ENCODE measurements around the gene PTAFR. TPM values are rescaled to one million over a fixed set of nuclear protein-coding genes. Genes with fewer than 3 reads are reported as not detected.
A peak's percentile ranks its signal among the peaks of the same experiment; 100 is the strongest.
"Not testable (repeated sequence)": the region's sequence is repeated elsewhere in the genome, so short reads cannot be mapped to it uniquely, and the experiment has no call there.

Gene PTAFR
- total RNA-seq, 6 experiments from 2014 or later, result 0.26 to 0.57 (median 0.43) TPM

DNA sequence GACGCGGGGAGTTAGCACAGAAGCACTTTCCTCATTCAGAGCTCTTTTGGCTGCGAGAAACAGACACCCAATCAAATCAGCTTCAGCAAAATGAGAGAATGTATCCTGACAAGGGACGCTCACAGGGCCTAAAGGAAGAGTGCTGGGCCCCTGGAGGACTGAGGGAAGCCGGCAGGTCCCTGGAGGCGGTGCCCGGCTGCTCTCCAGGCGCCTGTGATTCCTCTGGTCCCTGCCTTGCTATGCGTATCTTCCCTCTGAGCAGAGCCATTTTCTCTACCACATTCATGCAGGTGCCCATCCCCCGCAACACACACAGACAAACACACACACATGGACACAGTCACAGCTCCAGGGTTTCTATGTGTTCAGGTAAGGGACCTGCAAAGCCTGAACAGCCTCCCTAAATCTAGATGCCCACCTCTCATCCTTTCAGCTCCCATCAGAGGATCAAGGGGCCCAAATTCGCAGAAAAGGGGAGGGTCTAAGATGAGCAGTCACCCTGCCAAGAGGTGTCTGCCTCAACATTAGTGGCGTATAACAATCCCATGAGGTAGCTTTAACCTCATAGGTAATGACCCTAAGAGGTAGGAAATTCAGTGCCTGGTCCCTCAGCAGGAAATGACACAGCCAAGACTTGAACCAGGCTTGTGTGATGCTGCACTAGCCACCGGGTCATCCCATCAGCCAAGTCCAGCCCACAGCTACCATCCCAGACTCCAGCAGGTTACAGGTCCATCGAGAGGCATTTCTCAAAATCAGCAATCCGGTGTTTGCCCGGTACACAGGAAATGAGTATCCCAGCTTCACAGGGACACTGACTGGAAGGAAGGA is 29.0 kb downstream of the PTAFR start:
- Mint-ChIP-seq H3K4me3 (no peak overlapping the region), H3K36me3 (ENCODE audit: low read depth) (peaks cover 9% of the 10 kb centered on the region), H3K27ac (no peak overlapping the region), H3K9me3 (no peaks in the 10 kb centered on the region), H3K27me3 (ENCODE audit: insufficient read depth) (no peaks in the 10 kb centered on the region), H3K4me1 (ENCODE audit: low read depth) (peaks cover 14% of the 10 kb centered on the region)
- TF ChIP-seq, protein P1, sequence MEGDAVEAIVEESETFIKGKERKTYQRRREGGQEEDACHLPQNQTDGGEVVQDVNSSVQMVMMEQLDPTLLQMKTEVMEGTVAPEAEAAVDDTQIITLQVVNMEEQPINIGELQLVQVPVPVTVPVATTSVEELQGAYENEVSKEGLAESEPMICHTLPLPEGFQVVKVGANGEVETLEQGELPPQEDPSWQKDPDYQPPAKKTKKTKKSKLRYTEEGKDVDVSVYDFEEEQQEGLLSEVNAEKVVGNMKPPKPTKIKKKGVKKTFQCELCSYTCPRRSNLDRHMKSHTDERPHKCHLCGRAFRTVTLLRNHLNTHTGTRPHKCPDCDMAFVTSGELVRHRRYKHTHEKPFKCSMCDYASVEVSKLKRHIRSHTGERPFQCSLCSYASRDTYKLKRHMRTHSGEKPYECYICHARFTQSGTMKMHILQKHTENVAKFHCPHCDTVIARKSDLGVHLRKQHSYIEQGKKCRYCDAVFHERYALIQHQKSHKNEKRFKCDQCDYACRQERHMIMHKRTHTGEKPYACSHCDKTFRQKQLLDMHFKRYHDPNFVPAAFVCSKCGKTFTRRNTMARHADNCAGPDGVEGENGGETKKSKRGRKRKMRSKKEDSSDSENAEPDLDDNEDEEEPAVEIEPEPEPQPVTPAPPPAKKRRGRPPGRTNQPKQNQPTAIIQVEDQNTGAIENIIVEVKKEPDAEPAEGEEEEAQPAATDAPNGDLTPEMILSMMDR (IDR thresholded peaks at IDR 0.05), result no peak
- no peak for DNase-seq

DNA sequence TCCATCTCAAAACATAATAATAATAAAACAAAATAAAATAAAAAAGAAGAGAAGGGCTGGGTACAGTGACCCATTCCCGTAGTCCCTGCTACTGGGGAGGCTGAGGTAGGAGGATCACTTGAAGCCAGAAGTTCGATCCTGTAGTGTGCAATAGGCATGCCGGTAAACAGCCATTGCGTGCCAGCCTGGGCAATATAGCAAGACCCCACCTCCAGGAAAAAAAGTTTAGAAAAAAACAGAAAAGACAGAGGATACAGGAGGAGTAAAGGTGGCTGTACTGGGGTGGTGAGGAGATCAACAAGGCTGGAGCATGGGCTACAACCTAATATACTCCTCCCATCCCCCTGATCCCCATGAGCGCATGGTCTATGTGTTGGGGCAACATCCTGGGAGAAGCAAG is 30.8 kb downstream of the PTAFR start:
- Mint-ChIP-seq H3K4me3 (no peak overlapping the region), H3K36me3 (ENCODE audit: low read depth) (peaks cover 8% of the 10 kb centered on the region), H3K9me3 (no peaks in the 10 kb centered on the region), H3K4me1 (ENCODE audit: low read depth) (peaks cover 14% of the 10 kb centered on the region), H3K27ac (no peak overlapping the region), H3K27me3 (ENCODE audit: insufficient read depth) (no peaks in the 10 kb centered on the region)
- TF ChIP-seq, protein P1 (IDR thresholded peaks at IDR 0.05), result no peak
- no peak for DNase-seq

DNA sequence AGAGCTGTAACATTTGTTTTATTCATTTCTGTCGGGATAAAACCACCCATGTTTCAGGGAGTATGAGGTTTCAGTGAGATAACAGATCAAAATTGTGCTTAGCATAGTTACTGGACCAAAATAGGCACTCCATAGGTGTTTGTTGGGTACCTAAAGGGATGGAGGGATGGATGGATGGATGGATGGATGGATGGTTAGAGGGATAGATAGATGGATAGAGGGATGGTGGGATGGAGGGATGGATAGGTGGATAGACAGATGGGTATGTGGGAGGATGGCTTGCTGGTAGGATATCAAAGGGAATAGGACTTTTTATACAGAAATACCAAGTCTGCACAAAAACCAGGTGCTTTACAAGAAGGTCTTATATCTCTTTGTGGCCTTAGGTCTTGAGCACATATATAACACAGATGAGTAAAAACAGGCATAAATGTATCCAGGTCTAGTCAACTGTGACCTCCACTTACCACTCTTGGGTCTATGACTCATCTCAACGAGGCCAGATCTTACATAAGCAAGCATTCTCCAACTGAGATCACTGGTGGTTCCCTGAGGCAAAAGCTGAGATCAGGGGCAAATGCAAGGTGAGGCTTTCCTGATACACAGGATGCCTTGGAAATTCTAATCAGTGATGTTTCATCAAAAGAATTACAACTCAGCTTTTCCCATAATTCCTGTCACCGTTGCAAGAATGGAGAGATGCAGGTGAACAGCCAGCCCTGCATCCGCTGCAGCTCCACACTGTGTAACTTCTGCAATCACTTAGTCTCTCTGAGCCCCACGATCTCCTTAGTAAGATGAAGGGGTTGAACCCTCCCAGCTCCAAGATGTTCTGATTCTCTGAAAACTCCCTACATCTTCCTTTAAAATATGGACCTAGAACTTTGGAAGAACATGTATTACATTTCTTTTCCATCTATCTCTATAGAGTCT is 32.0 kb downstream of the PTAFR start:
- Mint-ChIP-seq H3K27me3 (ENCODE audit: insufficient read depth) (no peaks in the 10 kb centered on the region), H3K27ac (no peak overlapping the region), H3K4me3 (no peak overlapping the region), H3K9me3 (no peaks in the 10 kb centered on the region), H3K36me3 (ENCODE audit: low read depth) (no peaks in the 10 kb centered on the region), H3K4me1 (ENCODE audit: low read depth) (peaks cover 17% of the 10 kb centered on the region)
- peak; percentile 65 for DNase-seq
- TF ChIP-seq, protein P1 (IDR thresholded peaks at IDR 0.05), result no peak

DNA sequence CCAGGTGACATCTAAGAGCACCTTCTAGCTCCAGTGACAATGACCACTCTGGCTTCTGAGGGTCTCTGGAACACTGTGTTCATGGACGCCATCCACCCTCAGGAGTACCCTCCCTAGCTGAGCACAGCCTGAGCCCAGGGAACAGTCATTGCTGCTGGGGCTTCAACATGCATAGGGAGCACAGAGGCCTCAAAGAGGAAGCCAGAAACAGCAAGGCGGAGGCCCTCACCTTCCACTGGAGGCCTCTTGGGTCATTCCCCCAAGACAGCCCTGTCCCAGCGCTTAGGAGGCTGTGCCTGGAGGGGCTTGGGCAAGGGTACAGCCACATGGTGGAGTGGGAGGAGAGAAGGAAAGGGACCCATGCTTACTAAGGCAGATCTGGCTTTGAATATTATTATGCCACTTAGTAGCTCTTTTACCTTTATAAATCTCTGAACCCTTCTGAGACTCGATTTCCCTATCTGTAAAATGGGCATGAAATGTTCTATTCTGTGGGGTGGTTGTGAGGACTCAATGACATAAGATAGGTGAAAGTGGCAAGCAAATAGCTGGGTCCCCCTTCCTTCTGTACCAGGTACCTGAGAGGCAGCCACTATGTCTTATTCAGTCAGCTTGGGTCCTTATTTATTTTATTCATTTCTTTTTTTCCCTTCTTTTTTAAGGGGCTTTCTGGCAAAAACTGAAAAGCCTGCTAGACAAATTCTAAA is 32.8 kb downstream of the PTAFR start:
- Mint-ChIP-seq H3K4me1 (ENCODE audit: low read depth) (peaks cover 25% of the 10 kb centered on the region), H3K27ac (no peak overlapping the region), H3K9me3 (no peaks in the 10 kb centered on the region), H3K27me3 (ENCODE audit: insufficient read depth) (no peaks in the 10 kb centered on the region), H3K4me3 (no peak overlapping the region), H3K36me3 (ENCODE audit: low read depth) (no peaks in the 10 kb centered on the region)
- DNase-seq, result no peak
- TF ChIP-seq, protein P1 (IDR thresholded peaks at IDR 0.05), result no peak

DNA sequence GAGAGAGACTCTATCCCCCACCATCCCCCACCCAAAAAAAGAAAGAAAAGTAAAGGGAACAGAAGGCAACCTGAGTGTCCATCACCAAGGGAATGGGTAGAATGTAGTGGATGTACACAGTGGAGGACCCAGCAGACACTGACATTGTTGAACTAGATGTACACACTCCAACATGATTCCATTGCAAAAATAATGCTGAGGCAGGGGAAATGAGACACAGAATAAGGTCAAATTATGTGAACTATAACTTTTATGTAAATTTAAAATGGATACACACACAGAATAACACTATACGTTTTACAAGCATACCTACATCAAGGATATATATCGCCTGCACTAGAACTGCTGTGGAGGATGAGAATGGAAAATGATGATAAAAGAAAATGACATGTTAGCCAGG is 34.8 kb downstream of the PTAFR start:
- no peak overlapping the region for H3K27ac Mint-ChIP-seq
- H3K9me3 Mint-ChIP-seq, result no peaks in the 10 kb centered on the region
- peaks cover 36% of the 10 kb centered on the region for H3K4me1 Mint-ChIP-seq (ENCODE audit: low read depth)
- TF ChIP-seq, protein P1 (IDR thresholded peaks at IDR 0.05), result no peak
- no peak overlapping the region for H3K4me3 Mint-ChIP-seq
- no peak for DNase-seq
- H3K27me3 Mint-ChIP-seq (ENCODE audit: insufficient read depth), result no peaks in the 10 kb centered on the region
- H3K36me3 Mint-ChIP-seq (ENCODE audit: low read depth), result no peaks in the 10 kb centered on the region

DNA sequence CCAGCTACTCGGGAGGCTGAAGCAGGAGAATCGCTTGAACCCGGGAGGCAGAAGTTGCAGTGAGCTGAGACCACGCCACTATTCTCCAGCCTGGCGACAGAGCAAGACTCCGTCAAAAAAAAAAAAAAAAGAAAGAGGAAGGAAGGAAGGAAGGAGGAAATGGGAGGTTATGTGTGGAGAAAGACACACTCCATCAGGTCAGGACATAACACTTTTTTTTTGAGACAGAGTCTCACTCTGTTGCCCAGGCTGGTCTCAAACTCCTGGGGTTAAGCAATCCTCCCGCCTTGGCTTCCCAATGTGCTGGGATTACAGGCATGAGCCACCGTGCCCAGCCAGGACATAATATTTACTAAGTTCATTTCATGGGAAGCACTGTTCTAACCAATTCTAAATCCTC is 36.6 kb downstream of the PTAFR start:
- H3K4me1 Mint-ChIP-seq (ENCODE audit: low read depth), result peaks cover 49% of the 10 kb centered on the region
- not testable (repeated sequence) for DNase-seq; H3K27ac Mint-ChIP-seq; H3K4me3 Mint-ChIP-seq; H3K27me3 Mint-ChIP-seq (ENCODE audit: insufficient read depth); H3K36me3 Mint-ChIP-seq (ENCODE audit: low read depth); H3K9me3 Mint-ChIP-seq

Measured in HFFc6 (cell line).